D341Med (cell line): ENCODE results near the gene AFF4.

Source experiments
- DNase-seq: peaks from one replicate; pipeline ENCODE4 v3.0.0; 2012; ENCODE audit warnings: low spot score

Gene AFF4

GRCh38 chr5:132854301-132854700 lies 109.1 kb downstream of the AFF4 start:
- no peak for DNase-seq

- no peak for DNase-seq
Observed at GRCh38 chr5:132853790-132854189, 109.6 kb downstream of the AFF4 start.

DNA sequence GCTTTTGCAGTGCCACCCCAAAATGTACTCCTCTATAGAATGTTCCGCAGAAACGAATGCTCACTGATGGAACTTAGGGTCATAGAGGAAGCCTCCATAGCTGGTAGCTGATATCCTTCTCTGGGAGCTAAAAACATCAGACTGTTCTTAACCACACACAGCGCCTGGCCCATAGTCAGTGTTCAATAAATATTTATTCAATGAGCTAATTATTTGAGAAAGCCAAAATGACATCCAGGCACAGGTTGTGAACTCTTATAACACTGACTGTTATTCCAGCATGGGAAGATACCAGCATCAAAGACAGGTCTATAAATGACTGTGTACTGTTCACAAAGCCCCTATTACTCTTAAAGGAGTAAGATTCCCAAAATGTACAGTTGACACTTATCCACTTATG lies 110.1 kb downstream of the AFF4 start:
- no peak for DNase-seq

- DNase-seq, result no peak
Observed at GRCh38 chr5:132850066-132850465, 113.4 kb downstream of the AFF4 start.

- DNase-seq, result no peak
Observed at GRCh38 chr5:132849347-132849746, 114.1 kb downstream of the AFF4 start.

GRCh38 chr5:132848270-132848669 lies 115.2 kb downstream of the AFF4 start:
- no peak for DNase-seq

DNA sequence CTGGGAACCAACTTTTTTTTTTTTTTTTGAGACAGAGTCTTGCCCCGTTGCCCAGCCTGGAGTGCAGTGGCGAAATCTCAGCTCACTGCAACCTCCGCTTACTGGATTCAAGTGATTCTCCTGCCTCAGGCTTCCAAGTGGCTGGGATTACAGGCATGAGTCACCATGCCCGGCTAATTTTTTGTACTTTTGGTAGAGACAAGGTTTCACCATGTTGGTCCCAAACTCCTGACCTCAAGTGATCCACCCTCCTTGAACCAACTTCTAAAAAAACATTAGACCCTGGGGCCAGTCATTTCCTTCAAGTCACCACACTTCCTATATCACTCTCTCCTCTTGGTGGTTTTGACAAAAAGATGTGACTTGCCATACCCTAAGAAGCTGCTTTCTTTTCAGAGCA lies 122.1 kb downstream of the AFF4 start:
- DNase-seq, result no peak

- no peak for DNase-seq
Observed at GRCh38 chr5:132840896-132841295, 122.5 kb downstream of the AFF4 start.

DNA sequence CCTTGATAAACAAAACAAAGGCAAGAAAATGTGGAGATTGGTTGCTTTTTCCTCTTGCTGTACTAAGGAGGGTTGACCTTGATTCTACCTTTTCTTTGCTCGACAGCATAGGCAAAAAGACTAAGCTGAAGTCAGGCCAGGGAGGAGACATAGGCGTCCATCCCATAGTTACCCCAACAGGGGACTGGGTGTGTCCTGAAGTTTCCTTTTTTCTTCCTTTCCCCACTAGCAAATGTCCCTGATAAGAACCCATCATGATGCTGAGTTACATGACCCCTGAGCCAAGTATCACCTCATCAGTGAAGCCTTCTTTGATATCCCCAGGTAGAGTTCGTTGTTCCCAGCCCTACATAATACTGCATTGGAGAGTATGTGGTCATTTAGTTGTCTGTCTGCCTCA lies 123.1 kb downstream of the AFF4 start:
- DNase-seq, result no peak

- DNase-seq, result no peak
Observed at GRCh38 chr5:132839426-132840301, 123.8 kb downstream of the AFF4 start.

GRCh38 chr5:132838516-132839282 lies 124.7 kb downstream of the AFF4 start:
- no peak for DNase-seq

- DNase-seq, result no peak
Observed at GRCh38 chr5:132837868-132838267, 125.6 kb downstream of the AFF4 start.

GRCh38 chr5:132836852-132837251 lies 126.6 kb downstream of the AFF4 start:
- no peak for DNase-seq

- no peak for DNase-seq
Observed at GRCh38 chr5:132834057-132834456, 129.4 kb downstream of the AFF4 start.

GRCh38 chr5:132832612-132833011 lies 130.8 kb downstream of the AFF4 start:
- no peak for DNase-seq

- DNase-seq, result no peak
Observed at GRCh38 chr5:132831095-132831860, 132.2 kb downstream of the AFF4 start.

DNA sequence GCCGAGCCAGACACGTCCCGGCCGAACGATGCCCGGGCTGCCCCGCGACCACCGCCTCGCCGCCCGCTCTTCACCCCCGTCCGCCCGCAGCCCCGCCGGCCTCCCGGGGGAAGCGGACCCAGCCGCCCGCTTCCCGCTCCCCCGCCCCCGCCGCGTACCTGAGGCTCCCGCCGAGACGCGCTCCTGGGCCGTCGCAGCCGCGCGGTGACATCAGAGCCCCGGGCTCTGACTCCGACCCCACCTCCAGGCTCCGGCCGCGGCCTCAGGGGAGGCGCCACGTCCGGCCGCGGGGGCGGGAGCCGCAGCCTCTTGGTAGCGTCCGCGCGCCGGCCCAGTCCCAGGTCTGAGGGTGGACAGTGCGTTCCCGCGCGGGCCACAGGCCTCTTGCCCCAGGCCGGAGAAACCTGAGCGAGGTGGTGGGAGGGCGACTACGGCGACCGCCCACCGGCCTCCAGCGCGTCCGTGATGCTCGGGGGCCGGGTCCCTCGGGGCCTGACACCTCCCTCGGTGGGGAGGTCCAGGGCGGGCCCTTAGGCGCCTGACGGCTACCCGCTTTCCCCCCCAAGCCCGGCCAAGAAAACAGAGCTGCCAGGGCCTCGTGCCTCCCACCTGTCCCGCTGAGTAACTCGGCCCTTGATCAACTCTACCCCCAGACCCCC lies 132.9 kb downstream of the AFF4 start, which contains the start of gene SHROOM1:
TSS of gene SHROOM1 (minus strand) at position 212 of the 659 bp plus-strand sequence. CDS start 4,507 bp downstream, outside the sequence.
- DNase-seq, result no peak

DNA sequence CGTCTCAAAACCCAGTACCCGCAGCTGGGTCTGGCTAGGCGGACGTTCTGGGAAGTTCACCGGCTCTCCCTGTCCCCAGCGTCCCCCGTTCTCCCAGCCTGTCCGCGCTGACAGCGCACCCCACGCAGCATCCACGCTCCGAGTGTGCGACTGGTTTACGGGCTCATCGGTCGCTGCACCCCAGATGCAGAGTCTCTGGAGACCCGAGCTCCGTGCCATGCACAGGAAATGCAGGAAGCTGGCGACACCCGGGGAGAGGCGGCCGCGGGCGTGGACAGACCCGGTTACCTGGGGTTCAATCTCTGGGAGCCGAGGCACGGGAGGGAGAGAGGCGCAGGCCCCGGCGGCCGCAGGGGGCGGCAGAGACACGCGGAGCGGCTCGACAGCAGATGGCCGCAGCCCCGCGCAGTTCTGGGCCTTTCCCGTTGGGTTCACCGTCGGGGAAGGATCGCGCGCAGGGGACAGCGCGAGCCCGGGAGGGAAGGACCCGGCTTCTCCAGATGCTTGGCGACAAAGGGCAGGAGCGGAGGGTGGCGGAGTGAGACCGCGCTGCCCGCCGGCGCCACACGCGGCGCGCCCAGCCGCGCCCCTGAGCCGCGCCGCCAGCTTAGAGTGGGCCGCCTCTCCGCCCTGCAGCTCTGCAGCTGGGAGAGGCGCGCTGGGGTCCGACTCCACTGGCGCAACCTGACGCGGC lies 133.5 kb downstream of the AFF4 start:
- peak; percentile 93 for DNase-seq

- no peak for DNase-seq
Observed at GRCh38 chr5:132828846-132829494, 134.5 kb downstream of the AFF4 start.

- DNase-seq, result no peak
Observed at GRCh38 chr5:132827943-132828673, 135.3 kb downstream of the AFF4 start.
